ENCODE results near the gene TTC34.

Gene TTC34

DNA sequence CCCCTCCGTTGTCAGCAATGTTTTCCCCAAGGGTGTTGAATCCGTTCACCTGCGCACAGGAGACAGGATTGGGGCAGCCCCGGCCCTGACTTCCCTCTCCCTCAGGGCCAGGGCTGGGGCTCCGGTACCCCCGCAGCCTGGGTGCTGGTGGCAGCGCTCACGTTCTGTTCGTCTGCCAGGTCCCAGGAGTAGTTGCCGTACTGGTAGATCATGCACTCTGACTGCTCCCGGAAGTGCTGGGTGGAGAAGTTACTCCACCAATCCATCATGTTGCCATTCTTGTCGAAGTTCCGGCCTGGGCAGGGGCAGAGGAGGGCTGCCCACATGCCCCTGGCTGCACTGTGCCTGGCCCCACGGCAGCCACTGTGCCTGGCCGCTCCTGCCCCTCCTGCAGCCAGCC is 208.8 kb downstream of the TTC34 start:
- DNase-seq (ENCODE audit: low read depth in 2 of 2): no peak

DNA sequence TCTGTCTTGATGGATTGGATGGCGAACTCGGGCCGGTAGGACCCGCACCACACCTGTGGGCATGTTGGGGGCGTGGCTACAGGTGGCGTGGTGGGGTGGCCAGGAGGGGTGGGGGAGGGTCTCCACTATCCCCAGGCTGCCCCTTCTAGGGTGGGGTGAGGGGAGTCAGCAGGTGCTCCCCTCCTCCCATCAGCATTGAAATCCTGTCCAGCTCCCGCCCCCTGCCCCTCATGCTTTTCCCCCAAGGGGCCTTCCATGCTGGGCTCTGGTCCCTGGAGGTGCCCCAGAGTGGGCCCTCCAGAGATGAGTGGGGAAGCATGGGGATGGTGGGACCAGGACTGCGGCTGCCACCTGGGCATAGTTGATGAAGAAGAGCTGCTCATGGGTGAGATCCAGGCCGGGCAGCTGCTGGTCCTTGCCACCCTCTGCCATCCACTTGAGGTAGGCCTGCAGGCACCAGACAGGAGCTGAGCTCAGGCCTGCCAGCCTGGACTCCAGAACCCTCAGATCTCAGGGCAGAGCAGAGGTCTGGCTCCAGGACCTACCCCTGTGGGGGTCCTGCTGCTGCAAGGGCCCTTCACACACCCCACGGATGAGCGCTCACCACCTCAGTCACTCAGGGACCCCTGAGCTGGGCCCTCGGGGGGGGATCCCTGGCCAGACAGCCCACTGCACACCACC is 209.8 kb downstream of the TTC34 start:
- DNase-seq (ENCODE audit: low read depth in 2 of 2): no peak

DNA sequence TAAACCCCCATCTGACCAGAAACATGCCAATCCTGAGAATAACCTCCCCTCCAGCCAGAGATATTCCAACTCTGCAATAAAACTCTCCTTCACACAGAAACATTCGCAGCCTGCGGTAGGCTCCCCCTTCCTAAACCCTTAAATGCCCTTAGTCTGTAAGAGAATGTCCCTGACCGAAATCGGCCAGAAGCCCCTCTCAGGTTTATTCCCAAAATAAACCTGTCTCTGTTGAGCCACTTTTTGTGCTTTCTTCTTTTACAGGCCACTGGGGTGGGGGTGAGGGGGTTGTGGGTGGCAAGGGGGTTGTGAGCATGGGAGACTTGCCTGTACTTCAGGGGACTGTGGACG is 210.3 kb downstream of the TTC34 start:
- no peak for DNase-seq (ENCODE audit: low read depth in 2 of 2)

DNA sequence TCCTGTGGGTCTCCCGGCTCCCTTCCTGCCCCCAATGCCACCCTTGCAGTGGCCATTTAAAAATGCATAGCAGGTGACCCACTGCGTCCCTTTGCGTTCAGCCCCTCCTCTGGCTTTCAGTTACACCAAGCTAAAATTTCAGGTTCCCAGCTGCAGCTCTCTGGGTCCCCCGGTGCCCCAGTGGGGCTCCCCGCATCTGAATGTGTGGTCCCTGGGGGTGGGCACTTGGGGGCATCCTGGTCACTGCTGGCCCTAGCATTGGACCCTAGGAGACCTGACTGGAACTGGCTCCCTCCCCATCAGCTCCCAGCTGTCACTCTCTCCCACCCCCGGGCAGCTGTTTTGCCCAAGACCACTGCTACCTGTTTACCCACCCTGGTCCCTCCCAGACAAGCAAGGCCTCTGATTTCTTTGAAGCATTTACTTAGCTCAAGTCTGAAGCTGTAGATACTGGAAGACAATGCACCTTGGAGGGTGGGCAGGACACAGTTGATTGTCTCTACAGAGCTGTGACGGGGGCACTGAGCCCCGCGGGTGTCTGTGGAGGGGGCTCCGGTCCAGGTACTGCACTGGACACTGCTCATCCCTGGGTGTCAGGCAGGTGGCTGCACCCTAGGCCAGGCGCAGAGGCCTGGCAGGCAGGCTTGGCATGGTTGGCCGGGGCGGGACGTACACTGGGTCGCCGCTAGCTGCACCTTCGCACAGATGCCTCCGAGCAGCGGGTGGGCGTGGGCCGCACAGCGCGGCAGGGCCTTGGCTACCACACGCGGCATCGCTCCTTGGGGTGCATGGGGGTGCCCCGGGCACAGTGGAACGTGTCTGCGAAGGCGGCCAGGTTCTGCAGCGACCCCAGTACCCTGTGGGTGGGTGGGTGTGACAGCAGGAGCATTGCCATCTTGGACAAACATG is 211.0 kb downstream of the TTC34 start:
- no peak for DNase-seq (ENCODE audit: low read depth in 2 of 2)

DNA sequence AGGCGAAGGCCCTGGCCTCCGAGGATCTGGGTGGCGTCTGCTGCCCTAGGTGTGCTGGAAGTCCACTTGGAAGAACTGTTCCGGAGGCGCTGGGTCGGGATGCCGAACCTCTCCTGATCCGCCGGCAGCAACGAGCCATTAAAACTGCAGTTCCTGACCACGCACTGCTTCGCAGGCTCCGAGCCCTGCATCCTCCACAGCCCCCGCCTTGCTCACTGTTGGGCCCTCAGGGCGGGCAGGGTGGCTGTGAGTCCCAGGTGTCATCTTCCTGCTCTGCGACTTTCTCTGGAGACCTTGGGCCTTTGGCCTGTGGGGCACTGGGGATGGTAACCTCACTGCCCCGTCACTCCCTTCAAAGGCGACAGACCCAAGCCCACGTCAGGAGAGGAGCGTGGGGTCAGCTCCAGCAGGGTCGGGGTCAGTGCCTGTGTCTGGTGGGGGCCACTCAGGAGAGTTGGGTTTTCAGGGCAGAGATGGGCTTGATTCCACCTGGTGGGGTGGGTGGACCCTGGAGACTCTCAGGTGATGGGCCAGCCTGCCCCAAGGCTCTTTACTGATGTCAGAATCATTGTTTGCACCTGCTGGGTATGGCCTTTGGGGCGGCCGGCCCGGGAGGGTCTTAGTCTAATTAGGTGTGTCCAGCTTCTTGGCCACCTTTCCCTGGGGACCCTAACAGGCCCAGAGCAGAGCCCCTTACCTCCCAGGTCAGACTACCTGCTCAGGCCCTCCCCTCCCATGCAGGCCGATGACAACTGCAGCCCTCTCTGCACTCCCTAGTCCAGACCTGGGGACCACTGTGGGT is 211.9 kb downstream of the TTC34 start:
- no peak for DNase-seq (ENCODE audit: low read depth in 2 of 2)

DNA sequence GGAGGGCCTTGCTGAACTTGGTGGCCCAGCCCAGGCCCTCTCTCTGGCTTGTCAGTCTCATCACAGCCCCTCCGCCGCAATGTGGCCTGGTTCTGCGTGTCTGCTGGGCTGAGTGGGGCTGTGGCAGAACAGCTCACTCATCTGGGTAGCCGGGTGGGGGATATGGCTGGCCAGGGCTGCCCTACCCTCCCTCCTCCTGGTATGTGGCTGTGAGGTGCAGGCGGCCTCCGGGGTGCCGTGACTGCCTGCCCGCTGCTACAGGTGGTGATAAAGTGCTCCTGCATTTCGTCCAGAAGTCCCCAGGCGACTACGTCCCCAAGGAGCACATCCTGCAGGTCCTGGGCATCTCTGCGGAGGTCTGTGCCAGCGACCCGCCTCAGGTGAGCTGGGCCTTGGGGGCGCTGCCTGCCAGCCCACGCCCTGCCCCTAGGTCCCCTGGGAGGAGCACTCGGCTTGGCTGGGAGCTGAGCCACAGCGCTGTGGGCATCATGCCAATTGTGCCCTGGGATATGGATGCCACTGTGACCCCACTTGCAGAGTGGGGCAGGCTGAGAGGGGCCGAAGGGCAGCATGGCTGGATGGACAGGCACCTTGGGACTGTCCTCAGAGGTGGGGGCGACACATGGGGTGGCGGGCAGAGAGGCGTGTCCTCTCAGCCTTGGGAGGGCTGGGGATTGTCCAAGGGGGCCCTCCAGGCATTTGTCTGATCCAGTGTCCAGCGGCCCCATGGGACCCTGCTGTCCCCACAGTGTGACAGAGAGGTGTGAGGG is 212.6 kb downstream of the TTC34 start:
- DNase-seq (ENCODE audit: low read depth in 2 of 2): no peak

DNA sequence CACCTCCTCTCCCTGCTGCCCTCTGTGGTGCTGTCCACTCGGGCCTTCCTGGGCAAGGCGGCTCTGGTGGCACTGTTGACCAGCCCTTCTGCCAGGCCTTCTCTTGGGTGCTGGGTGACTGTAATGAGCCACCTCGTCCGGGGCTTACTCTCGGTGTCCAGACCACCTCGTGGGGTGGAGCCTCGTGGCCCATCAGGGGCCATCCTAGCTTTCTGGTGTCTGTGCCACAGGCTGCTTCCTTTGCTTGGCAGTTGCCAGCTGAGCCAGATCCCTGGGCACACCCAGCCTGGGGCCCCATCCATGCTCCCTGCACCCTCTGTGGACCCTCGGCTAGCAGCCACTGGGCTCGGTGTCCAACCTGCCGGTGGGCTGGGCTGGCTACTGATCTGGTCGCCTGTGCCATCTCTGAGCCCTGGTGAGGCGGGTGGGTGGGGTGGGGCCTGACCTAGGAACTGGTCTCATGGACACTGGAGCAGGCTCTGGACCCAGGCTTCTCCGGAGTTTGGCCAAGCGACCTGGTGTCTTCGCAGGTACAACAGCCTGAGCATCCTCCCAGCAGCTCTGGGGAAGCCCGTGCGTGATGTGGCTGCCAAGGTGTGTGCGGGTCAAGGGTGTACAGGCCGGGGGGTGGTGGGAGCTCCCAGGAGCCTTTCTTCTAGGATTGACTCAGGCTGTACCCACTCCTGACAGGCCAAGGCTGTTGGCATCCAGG is 213.5 kb downstream of the TTC34 start:
- no peak for DNase-seq (ENCODE audit: low read depth in 2 of 2)

DNA sequence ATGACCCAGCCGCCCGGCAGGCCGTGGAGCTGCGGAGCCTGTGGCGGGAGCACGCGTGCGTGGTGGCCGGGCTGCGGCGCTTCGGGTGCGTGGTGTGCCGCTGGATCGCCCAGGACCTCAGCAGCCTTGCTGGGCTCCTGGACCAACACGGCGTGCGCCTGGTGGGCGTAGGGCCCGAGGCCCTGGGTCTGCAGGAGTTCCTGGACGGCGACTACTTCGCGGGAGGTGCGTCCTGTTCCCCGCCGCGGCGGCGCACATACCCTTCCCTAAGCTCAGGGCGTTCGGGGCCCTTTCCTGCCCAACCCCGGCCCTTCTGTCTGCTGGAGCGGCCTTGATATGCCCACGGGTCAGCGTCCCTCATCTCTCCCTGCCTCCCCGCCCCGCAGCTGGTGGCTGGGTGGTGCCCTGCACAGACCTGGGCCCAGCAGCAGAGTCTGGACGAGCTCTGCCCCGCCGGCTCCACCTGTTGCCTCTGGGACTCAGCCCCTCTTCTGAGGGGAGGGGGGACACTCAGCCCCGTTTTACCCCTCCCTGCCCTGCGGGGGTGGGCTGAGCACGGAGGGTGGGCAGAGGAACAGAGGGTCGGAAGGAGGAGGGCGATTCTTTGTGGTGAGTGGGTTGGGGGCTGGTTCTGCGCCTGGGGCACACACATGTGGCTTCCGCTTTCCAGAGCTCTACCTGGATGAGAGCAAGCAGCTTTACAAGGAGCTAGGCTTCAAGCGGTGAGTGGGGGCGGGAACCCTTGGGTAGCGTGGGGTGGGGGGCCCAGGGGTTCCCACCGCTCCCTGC is 214.2 kb downstream of the TTC34 start:
- DNase-seq (ENCODE audit: low read depth in 2 of 2): no peak

DNA sequence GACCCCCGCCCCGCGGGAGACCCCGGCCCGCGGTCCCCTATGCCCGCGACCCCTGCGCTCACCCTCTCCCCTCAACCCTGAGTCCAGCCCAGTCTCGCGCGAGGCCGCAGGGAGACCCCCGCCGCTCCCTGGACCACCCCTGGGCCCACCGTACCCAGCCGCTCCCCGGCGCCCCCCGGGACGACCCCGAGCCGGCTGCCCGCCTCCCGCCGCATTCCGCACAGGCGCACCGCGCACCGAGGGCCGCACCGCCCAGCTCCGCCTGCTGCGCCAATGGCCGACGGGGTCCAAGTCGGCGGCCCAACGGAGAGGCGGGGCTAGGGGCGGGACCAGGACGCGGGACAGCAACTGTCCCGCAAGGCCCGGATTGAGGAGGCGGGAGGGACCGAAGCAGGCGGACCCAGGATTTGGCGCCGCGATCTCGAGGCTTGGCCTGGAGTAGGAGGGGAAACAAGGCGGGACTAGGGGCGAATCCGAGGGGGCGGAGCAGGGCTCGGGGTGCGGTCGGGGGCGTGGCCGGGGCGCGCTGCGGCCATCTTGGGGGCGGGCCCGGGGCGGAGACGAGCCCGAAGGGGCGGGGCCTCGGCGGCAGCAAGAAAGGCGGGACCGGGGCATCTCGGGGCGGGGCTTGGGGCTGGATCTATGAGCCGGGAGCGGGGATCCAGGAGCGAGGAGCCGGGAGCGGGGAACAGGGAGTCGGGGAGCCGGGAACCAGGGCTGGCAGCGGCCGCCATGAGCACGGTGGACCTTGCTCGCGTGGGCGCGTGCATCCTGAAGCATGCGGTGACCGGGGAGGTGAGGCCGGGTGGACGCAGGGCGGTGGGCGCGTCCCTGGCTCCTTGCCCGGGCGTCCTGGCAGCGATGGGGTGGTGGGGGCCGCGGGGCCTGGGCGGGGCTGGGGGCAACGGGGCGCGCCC is 215.1 kb downstream of the TTC34 start, which contains the start of gene PRXL2B:
Gene PRXL2B, plus strand, starts transcription at position 624 of the 917 bp plus-strand sequence. Its CDS starts 109 bp downstream, at position 733.
- DNase-seq (ENCODE audit: low read depth in 2 of 2): peak; percentile 98 to 99
